ENCODE data around the gene ECT2L.
A peak's percentile ranks its signal among the peaks of the same experiment; 100 is the strongest.
"Not testable (repeated sequence)": the region's sequence is repeated elsewhere in the genome, so short reads cannot be mapped to it uniquely, and the experiment has no call there.

Gene ECT2L

GRCh38 chr6:138863321-138863720, 67.4 kb downstream of the ECT2L start:
- DNase-seq: no peak

- DNase-seq: no peak
Observed at GRCh38 chr6:138864343-138864890, 68.5 kb downstream of the ECT2L start.

GRCh38 chr6:138865480-138866109, 69.7 kb downstream of the ECT2L start:
- DNase-seq: no peak

GRCh38 chr6:138868181-138868580, 72.3 kb downstream of the ECT2L start:
- DNase-seq: no peak

GRCh38 chr6:138869398-138869797, 73.5 kb downstream of the ECT2L start:
- no peak for DNase-seq

GRCh38 chr6:138873191-138873590, 77.3 kb downstream of the ECT2L start:
- DNase-seq: peak; percentile 19

- DNase-seq: no peak
Observed at GRCh38 chr6:138882369-138883017, 86.6 kb downstream of the ECT2L start.

- DNase-seq: no peak
Observed at GRCh38 chr6:138885156-138885819, 89.4 kb downstream of the ECT2L start.

GRCh38 chr6:138891255-138891986, 95.5 kb downstream of the ECT2L start:
- no peak for DNase-seq

- no peak for DNase-seq
Observed at GRCh38 chr6:138896104-138896756, 100.3 kb downstream of the ECT2L start.

- peak; percentile 25 for DNase-seq
Observed at GRCh38 chr6:138897031-138897430, 101.1 kb downstream of the ECT2L start.

GRCh38 chr6:138907167-138907566, 111.3 kb downstream of the ECT2L start:
- no peak for DNase-seq

GRCh38 chr6:138909511-138909910, 113.6 kb downstream of the ECT2L start:
- DNase-seq: no peak

GRCh38 chr6:138909975-138910374, 114.1 kb downstream of the ECT2L start:
- DNase-seq: no peak

- DNase-seq: no peak
Observed at GRCh38 chr6:138912308-138912707, 116.4 kb downstream of the ECT2L start.

- DNase-seq: no peak
Observed at GRCh38 chr6:138914701-138915100, 118.8 kb downstream of the ECT2L start.

- no peak for DNase-seq
Observed at GRCh38 chr6:138920906-138921305, 125.0 kb downstream of the ECT2L start.

- DNase-seq: no peak
Observed at GRCh38 chr6:138923561-138923960, 127.7 kb downstream of the ECT2L start.

GRCh38 chr6:138925806-138926205, 129.9 kb downstream of the ECT2L start:
- DNase-seq: no peak

- DNase-seq: no peak
Observed at GRCh38 chr6:138926579-138926978, 130.7 kb downstream of the ECT2L start.

- DNase-seq: no peak
Observed at GRCh38 chr6:138931660-138932059, 135.8 kb downstream of the ECT2L start.

GRCh38 chr6:138936873-138937272, 141.0 kb downstream of the ECT2L start:
- not testable (repeated sequence) for DNase-seq
